ENCODE data around the gene ATOH1.

DNA sequence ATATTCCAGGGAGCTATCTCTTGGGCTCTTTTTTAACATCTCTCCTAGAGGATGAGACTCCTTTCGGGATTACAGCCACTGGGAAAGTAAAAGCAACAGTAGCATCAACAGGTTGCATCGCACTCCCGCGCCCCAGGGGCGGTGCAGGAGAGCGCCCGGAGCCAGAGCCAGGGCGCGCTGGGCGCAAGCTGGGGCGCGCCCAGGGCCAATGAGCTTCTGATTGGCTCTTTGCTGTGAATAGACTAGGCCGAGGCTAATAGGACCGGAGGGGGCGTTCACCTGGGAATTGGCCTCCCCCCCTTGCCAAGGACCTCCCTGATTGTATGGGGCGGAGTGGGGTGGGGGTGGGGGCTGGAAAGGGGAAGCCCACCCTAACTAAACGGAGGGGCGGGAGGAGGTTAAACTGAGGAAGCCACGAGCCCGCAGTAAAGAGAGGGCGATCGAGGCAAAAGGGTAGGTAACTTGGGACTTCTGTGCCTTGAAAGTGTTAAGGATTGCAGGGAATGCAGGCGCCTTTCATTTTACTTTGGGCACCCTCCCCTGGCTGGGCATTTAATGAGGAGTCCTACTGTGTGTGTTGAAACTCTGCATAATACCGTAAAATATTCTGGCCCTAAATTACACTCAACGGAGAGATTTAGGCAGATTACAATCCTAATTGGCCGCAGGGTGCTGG, 1.1 kb upstream of the ATOH1 start:
- TF ChIP-seq, protein P1, sequence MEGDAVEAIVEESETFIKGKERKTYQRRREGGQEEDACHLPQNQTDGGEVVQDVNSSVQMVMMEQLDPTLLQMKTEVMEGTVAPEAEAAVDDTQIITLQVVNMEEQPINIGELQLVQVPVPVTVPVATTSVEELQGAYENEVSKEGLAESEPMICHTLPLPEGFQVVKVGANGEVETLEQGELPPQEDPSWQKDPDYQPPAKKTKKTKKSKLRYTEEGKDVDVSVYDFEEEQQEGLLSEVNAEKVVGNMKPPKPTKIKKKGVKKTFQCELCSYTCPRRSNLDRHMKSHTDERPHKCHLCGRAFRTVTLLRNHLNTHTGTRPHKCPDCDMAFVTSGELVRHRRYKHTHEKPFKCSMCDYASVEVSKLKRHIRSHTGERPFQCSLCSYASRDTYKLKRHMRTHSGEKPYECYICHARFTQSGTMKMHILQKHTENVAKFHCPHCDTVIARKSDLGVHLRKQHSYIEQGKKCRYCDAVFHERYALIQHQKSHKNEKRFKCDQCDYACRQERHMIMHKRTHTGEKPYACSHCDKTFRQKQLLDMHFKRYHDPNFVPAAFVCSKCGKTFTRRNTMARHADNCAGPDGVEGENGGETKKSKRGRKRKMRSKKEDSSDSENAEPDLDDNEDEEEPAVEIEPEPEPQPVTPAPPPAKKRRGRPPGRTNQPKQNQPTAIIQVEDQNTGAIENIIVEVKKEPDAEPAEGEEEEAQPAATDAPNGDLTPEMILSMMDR (IDR thresholded peaks at IDR 0.05) = no peak
- no peak for TF ChIP-seq POLR2A (IDR thresholded peaks at IDR 0.05)
